ENCODE data around the gene RPS6KA5.
"Not testable (repeated sequence)": the region's sequence is repeated elsewhere in the genome, so short reads cannot be mapped to it uniquely, and the experiment has no call there.

- not testable (repeated sequence) for TF ChIP-seq ZNF274 (IDR thresholded peaks at IDR 0.05; ENCODE audit: borderline replicate concordance, low read depth, low read length); ARID4B (CRISPR knock-in tag; IDR thresholded peaks at IDR 0.05); E2F8 (IDR thresholded peaks at IDR 0.05; ENCODE audit: low read depth, partially characterized antibody); ATF2 (CRISPR knock-in tag; IDR thresholded peaks at IDR 0.05); ZNF655 (CRISPR knock-in tag; IDR thresholded peaks at IDR 0.05); EP300 (IDR thresholded peaks at IDR 0.05; ENCODE audit: low read length); TRIM24 (IDR thresholded peaks at IDR 0.05); NR4A1 (CRISPR knock-in tag; IDR thresholded peaks at IDR 0.05); NR4A1 (tag; IDR thresholded peaks at IDR 0.05); PPARD (CRISPR knock-in tag; IDR thresholded peaks at IDR 0.05); NRF1 (conservative IDR thresholded peaks at IDR 0.05 in 1 of 2, IDR thresholded peaks at IDR 0.05 in 1 of 2); SMARCB1 (IDR thresholded peaks at IDR 0.05; ENCODE audit: insufficient read length, low read depth); TEAD4 (IDR thresholded peaks at IDR 0.05; ENCODE audit: low read length); TEAD4 (CRISPR knock-in tag; IDR thresholded peaks at IDR 0.05; ENCODE audit: borderline replicate concordance); TFAP4 (CRISPR knock-in tag; IDR thresholded peaks at IDR 0.05; ENCODE audit: borderline replicate concordance); CTCF (IDR thresholded peaks at IDR 0.05 in 2 of 3, conservative IDR thresholded peaks at IDR 0.05 in 1 of 3; ENCODE audit: insufficient read depth in 2 of 3, low read depth in 1 of 3, low read length in 3 of 3)
Observed at GRCh38 chr14:91034379-91034778, 26.1 kb downstream of the RPS6KA5 start.
